GM21423 (cell line): ENCODE results near the gene ABCA9.

Source experiments
- ATAC-seq: cut with Tn5 transposase; IDR thresholded peaks from one replicate; pipeline ENCODE4 v1.9.1; 2021; ENCODE audit warnings: mild to moderate bottlenecking, moderate library complexity; ENCODE audit not compliant: unreplicated experiment

The ABCA9 gene

DNA sequence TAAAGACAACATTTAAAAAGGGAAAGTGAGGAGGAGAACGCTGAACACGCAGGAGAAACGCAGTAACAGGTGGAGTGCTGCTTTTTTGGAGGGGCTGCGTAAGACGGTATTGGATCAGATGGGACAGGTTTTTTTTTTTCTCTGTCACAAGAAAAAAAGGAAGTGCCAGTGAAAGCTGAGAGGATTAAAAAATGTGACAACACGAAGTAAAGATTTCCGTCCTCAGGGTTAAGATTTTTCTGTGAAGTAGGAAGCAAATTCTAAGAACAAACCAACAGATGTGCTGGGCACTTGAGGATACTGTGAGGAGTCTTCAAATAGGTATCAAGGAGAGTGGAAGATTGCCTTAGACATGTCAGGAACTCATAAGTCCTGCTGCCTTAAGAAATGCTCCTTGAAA, 5.8 kb upstream of the ABCA9 start:
- no peak for ATAC-seq

DNA sequence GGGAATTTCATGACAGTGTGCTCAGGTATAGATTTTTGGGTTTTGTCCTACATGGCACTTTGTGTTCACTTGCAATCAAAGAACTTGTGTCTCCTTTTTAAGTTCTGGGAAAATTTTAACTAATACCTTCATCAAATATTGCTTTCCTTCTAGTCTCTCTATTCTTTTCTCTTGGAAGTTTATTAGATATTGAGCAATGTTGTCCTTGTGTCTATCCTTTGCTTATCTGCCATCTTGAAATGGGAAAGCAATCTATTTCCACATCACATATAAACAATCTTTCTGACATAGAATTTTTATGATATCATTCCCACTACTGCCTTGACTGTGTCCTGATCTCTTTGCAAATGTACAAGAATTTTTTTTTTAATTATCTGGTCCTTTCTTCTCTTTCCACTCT, 4.4 kb upstream of the ABCA9 start:
- ATAC-seq: no peak

DNA sequence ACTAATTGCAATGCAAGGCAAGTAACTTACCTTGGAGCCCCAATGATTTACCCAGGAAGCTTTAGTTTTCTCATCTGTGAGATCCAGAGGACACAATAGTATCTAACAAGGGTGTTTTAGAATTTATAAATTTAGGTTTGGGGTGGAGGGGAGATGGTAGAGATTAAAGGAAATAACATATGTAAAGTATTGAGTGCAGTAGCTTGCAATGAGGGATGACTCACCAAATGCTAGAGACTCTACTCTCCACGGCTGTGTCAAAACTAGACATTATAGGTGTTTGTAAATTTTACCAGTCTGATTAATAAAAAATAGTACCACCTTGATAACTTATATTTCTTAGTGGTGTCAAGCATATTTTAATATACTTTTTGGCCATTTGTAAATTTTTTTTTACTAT, 3.7 kb upstream of the ABCA9 start:
- no peak for ATAC-seq

GRCh38 chr17:69064001-69064400, 3.3 kb upstream of the ABCA9 start:
- ATAC-seq: no peak

DNA sequence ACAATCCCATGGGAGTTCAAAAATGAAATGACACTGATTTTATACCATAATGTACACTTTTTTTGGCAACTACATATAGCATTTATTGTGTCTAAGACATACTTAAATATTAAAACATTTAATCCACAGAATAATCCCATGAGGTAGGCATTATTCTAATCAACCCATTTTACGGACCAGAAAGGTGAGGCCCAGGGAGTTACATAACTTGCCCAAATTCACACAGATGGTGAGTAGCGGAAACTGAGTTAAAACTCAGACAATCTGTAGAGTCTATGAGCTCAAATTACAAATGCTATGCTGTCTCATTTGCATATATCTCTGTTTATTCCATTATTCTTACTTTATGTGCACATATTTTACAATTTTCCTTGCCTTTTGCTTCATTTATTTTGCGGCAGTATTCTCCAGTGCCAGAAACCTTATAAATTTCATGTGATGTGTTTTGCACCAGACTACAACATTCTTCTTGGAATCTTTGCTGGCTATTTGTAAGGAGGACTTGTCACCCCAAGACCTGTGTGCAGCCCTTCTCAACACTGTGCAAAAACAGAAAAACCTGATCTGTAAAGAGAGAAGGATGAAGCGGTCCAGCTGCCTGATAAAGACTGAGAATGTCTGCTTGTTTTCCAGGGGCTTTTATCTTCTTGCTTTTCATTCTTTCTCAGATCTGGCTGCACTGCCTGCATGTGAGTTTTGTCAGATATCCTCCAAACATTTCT, 2.3 kb upstream of the ABCA9 start:
- no peak for ATAC-seq

DNA sequence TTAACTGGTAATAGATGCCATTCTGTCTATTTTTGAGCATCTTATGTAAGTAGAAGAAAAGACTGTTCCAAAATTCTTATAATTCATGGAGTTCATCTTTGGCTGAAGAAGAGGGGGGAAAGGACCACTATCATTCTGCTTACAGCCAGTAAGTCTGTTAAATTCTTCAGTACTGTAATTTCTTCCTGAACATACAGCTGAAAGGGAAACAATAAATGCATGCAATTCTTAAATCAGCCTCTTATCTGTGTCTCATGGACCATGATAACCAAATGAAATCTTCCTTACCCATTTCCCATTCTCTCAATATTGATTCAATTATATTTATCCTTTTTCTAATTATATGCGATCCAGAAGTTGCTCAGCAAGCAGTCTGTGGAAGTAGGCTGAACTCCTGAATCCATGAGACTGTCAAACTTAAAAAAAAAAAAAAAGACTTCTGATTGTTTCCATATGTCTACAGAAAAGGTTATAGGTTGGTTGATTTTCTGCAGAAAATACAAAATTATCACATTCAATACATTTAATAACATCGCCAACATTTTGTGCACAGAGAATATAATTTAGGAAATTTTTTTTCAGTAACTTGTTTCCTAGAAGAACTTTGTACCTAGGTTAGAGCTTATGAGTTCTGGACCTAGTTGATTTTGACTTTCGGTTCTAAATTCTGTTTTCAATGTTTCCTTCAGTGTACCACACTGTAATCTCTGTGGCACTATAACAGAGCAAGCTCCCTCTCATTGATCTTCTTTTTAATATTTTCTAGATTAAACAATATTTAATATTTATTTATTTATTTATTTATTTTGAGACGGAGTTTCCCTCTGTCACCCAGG, 1.2 kb upstream of the ABCA9 start:
- ATAC-seq: no peak

GRCh38 chr17:69059458-69060175, 1.1 kb downstream of the ABCA9 start:
- ATAC-seq: no peak

DNA sequence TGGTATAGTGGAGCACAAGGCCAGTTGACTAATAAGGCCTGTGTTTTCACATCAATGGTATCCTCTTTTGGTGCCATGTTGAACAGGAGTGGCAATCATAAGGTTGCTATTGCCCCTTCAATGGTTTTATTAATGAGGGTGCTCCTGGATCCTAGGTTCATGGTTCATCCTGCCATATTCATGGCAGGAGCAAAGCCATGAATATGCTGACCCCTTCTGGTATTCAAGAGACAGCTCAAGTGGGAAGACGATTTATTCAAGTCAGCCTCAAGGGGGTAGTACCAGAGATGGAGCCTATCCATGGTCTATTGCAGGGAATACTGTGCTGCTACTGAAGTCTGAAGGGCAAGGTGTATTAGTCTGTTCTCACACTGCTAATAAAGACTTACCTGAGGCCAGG, 2.6 kb downstream of the ABCA9 start:
- ATAC-seq: no peak

GRCh38 chr17:69057280-69057679, 3.4 kb downstream of the ABCA9 start:
- no peak for ATAC-seq

DNA sequence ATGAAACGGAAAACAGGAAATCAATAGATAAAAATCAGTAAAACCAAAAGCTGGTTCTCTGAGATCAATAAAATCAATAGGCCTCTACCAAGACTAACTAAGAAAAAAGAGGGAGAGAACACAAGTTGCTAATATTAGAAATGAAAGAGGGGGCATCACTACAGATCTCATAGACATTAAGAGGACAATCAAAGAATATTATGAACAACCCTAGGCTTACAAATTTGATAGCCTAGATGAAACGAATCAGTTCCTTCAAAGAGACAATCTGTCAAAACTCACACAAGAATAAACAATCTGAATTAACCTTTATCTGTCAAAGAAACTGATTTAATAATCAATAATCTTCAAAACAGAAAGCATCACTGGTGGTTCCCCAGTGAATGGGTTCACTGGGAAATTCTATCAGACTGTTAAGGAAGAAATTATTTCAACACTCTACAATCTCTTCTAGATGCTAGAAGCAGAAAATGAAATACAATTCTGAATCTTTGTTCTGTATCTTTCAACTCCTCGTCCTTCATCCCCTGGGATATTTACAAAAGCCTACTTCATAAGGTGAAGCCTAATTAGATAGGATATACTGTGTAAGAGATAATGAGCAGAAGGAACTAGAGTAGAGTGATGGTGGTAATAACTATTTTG, 4.4 kb downstream of the ABCA9 start:
- no peak for ATAC-seq

GRCh38 chr17:69055334-69055733, 5.4 kb downstream of the ABCA9 start:
- ATAC-seq: no peak

DNA sequence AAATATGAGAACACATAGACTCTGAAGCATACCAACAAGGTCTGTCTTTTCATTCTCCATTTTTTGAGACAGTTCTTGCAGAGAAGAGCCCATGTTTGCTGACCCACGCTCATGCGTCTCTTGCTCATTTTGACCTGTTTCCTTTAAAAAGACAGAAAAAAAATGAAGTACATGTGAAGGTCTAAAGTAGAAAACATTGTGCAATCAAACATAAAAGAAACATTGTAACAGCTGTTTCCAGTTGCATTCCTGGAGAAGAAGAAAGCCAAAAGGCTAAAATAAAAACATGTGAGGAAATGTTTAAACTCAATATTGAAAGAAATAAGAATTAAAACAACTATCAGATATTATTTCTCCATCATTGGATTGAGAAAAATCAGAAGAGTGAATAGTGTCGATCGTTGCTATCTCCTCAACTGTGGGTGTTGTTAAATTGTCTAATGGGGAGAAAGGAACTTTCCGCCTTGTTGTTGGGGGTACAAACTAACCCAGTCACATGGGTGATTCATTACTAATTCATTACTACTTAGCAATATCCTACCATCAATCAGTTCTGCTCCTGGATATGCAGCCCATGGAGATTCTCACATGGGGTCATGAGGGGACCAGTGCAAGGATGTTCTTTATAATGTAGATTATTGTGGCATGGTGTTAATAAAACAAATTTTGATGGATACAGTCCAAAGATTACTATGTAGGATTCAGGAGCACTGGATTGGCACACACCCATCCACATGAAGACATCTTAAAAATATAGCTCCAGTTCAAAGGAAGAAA, 9.5 kb downstream of the ABCA9 start:
- ATAC-seq: no peak

- no peak for ATAC-seq
Observed at GRCh38 chr17:69048634-69049033, 12.1 kb downstream of the ABCA9 start.

DNA sequence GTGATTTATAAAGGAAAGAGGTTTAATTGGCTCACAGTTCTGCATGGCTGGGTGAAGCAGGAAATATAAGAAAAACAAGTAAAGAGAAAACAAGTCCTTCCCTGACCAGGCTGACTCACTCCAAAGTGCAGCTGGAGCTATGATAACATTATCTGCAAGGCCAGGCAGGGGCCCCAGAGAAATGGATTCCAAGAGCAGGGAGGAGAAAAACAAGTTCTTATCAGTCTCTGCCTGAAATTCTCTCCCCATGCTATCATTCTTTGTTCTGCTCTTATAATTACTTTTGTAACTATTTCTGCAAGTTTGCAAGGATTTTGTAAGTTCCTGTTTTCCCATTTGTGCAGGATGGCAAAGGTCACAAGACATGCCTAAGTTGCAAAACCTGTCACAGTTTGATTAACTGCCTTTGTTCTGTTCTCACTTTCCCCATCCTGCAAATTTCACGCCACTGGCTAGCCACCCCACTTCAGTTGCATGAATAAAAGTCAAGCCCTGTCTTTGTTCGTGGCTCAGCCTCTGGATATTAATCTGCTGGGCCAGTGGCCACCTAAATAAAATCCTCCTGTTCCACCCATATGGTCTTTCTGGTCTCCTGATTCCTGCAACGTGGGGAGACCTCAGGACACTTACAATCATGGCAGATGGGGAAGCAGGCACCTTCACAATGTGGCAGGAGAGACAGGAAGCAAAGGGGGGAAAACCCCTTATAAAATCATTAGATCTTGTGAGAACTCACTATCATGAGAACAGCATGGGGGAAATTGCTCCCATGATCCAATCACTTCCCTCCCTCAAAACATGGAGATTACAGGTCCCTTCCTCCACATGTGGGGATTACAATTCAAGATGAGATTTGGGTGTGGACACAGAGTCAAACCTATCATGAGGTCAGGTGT, 13.1 kb downstream of the ABCA9 start:
- ATAC-seq: no peak

GRCh38 chr17:69046121-69046807, 14.5 kb downstream of the ABCA9 start:
- no peak for ATAC-seq

- no peak for ATAC-seq
Observed at GRCh38 chr17:69045646-69046045, 15.1 kb downstream of the ABCA9 start.

- ATAC-seq: no peak
Observed at GRCh38 chr17:69044371-69044770, 16.4 kb downstream of the ABCA9 start.

DNA sequence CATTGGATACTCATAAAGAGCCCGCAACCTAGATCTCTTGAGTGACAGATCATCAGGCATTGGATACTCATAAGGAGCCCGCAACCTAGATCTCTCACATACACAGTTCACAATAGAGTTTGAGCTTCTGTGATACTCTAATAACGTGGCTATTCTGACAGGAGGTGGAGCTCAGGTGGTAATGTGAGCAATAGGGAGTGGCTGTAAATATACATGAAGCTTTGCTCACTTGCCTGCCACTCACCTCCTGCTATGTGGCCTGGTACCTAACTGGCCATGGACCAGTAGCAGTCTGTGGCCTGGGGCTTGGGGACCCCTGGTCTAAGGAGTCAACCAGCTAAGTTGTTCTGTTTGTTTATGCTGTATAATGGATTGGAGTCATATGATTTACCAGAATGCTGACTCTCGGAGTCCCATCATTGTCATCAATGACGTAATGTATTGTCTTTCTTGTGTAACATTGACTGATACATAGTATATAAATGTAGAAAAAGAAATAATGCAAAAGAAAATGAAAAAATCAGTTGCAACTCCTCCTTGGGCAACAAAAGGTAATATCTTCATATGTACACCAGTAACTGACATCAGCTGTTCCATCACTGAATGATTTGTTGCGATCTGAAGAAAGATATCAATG, 17.5 kb downstream of the ABCA9 start:
- ATAC-seq: no peak
